Activated CD4-positive, alpha-beta T cell treated with anti-CD3 and anti-CD28 coated beads, Interleukin-2, amount 10 ng/mL, durations not matched to agents 7 days and 5 days (primary cell): ENCODE measurements around the gene NUDT5. TPM values are rescaled to one million over a fixed set of nuclear protein-coding genes. Genes with fewer than 3 reads are reported as not detected.

Experiments used
- CTCF ChIA-PET: fragments of 350-600 bp; sonication (Branson Sonifier 250); formaldehyde crosslinking; loops from one replicate; lab custom pipeline; 2021; ENCODE audit warnings: antibody characterized with exemption; lab: Charles Lee
- POLR2A ChIA-PET: fragments of 350-600 bp; sonication (Branson Sonifier 250); formaldehyde crosslinking; loops from one replicate; lab custom pipeline; 2021; ENCODE audit warnings: antibody characterized with exemption; lab: Charles Lee
- DNase-seq: peaks from one replicate; pipeline ENCODE4 v3.0.0-alpha.2; 2020
- H3K27ac Mint-ChIP-seq: one replicate; pipeline ENCODE4 v1.8.0; 2021; ENCODE audit warnings: mild to moderate bottlenecking, moderate library complexity, mixed read lengths
- H3K27me3 Mint-ChIP-seq: one replicate; pipeline ENCODE4 v1.8.0; 2021; ENCODE audit warnings: mixed read lengths
- H3K36me3 Mint-ChIP-seq: one replicate; pipeline ENCODE4 v1.8.0; 2021; ENCODE audit warnings: low read depth, mixed read lengths
- H3K4me1 Mint-ChIP-seq: one replicate; pipeline ENCODE4 v1.8.0; 2021; ENCODE audit warnings: mixed read lengths
- H3K4me3 Mint-ChIP-seq: one replicate; pipeline ENCODE4 v1.8.0; 2021; ENCODE audit warnings: mild to moderate bottlenecking, moderate library complexity, mixed read lengths
- H3K9me3 Mint-ChIP-seq: one replicate; pipeline ENCODE4 v1.8.0; 2021; ENCODE audit warnings: mixed read lengths
- microRNA-seq: library from miRNA; unstranded; fragments of <30 nt; microRNA quantifications from one replicate; pipeline ENCODE4 v1.2.0, GENCODE V29; 2021; ENCODE audit warnings: borderline microRNAs expressed, borderline replicate concordance
- total RNA-seq, 2 experiments: library from RNA; stranded (reverse); gene quantifications; one replicate each; pipeline ENCODE4 v1.2.3, GENCODE V29; 2021

Gene NUDT5
- total RNA-seq, 2 experiments from 2014 or later: 90.1 to 97.9 TPM

DNA sequence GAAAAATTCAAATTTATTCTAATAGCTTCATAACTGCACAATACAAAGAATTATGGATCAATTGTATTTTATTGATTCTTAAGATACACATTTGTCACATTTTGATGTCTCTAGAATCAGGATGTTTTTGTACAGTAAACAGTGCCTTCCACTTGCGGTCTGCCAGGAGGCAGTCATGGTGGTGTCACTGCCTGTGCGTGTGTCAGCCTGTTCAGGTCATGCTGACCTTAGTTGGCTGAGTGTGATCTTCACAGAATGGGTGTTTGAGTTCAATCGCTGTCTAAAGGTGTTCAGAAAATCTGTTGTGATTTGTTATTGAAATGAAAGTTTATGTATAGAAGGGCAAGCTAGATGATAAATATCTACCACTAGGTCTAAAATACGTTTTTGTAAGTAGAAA, 45.5 kb downstream of the NUDT5 start:
- ChIA-PET CTCF (no interaction called here), POLR2A (no interaction called here)
- H3K4me1 Mint-ChIP-seq: no peaks in the 10 kb centered on the region
- no peak for DNase-seq
- no peak overlapping the region for H3K27ac Mint-ChIP-seq
- peaks cover 21% of the 10 kb centered on the region for H3K36me3 Mint-ChIP-seq
- no peaks in the 10 kb centered on the region for H3K27me3 Mint-ChIP-seq
- no peaks in the 10 kb centered on the region for H3K9me3 Mint-ChIP-seq
- H3K4me3 Mint-ChIP-seq: no peak overlapping the region

GRCh38 chr10:12144538-12144937, 51.2 kb downstream of the NUDT5 start:
- peaks cover 26% of the 10 kb centered on the region for H3K36me3 Mint-ChIP-seq
- no peaks in the 10 kb centered on the region for H3K9me3 Mint-ChIP-seq
- DNase-seq: no peak
- CTCF ChIA-PET: interaction anchor here (0.7 to 1.3 kb wide), 4 partner anchors 9 to 23 kb away, joined by 3 read pairs; no protein-coding TSS in a partner anchor
- H3K27me3 Mint-ChIP-seq: no peaks in the 10 kb centered on the region
- POLR2A ChIA-PET: no interaction called here
- H3K4me3 Mint-ChIP-seq: no peak overlapping the region
- no peak overlapping the region for H3K27ac Mint-ChIP-seq
- peaks cover 2% of the 10 kb centered on the region for H3K4me1 Mint-ChIP-seq

DNA sequence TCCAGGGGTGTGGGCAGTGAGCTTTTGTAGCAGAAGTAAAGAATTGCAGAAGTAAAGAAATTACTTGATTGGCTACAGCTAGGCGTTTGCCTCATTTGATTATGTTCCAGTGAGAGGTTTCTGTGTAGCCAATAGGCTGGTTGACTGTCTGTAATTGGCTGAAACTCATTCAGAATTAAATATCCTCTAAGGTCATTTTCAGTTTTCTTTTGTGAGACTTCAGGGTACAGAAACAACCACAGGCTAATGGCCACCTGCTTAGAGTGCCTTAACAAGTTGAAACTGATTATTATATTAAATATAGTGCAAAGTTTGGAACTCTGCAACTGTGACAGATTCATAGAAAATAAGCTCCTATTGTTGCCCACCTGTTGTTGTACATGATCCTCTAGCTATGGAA, 55.7 kb downstream of the NUDT5 start:
- Mint-ChIP-seq H3K4me1 (peaks cover 2% of the 10 kb centered on the region), H3K4me3 (no peak overlapping the region), H3K36me3 (peaks cover 27% of the 10 kb centered on the region), H3K9me3 (no peaks in the 10 kb centered on the region), H3K27me3 (no peaks in the 10 kb centered on the region), H3K27ac (no peak overlapping the region)
- no peak for DNase-seq
- POLR2A ChIA-PET: no interaction called here
- CTCF ChIA-PET: interaction anchor here (0.6 to 1.3 kb wide), 5 partner anchors 10 to 117 kb away, joined by 3 to 4 read pairs (median 4); partner anchors contain the start of genes CDC123 and NUDT5

GRCh38 chr10:12135631-12136030, 60.1 kb downstream of the NUDT5 start:
- H3K4me1 Mint-ChIP-seq: peaks cover 12% of the 10 kb centered on the region
- ChIA-PET POLR2A (no interaction called here), CTCF (interaction anchor here (1.2 to 2.0 kb wide), 3 partner anchors 11 to 21 kb away, joined by 3 to 5 read pairs (median 3); no protein-coding TSS in a partner anchor)
- H3K27me3 Mint-ChIP-seq: no peaks in the 10 kb centered on the region
- no peak for DNase-seq
- no peak overlapping the region for H3K27ac Mint-ChIP-seq
- H3K4me3 Mint-ChIP-seq: no peak overlapping the region
- H3K9me3 Mint-ChIP-seq: no peaks in the 10 kb centered on the region
- peaks cover 20% of the 10 kb centered on the region for H3K36me3 Mint-ChIP-seq

DNA sequence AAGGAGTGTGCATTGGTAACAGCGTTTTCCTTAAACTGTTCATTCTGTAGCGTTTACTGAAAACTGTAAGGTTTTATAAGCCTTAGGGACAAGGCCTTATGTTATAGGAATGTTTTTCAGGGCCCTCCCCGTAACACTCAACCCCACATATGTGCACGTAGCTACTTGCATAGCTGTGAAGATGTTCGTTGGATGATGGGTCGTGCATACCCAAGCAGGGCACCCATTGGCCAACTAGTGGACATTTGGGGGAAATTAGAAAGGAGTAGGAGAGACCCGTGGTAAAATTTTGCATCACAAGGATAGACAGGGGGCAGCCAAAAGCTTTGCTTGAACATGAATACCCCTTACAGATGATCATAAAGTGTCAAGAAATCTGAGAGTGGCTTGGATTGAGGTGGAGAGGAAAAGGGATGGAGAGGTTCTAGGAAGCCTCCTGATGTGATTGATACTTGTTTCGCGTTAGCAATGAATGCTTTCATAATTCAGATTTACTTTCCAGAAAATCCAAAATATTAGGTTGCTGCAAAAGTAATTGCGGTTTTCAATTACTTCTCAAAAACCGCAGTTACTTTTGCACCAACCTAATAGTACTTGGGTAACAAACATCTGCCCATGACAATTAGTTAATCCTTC, 65.3 kb downstream of the NUDT5 start:
- CTCF ChIA-PET: interaction anchor here (0.6 to 1.5 kb wide), 5 partner anchors 10 to 90 kb away, joined by 3 to 6 read pairs (median 3); no protein-coding TSS in a partner anchor
- peak; percentile 53 for DNase-seq
- POLR2A ChIA-PET: no interaction called here
- Mint-ChIP-seq H3K9me3 (no peaks in the 10 kb centered on the region), H3K36me3 (peaks cover 15% of the 10 kb centered on the region), H3K4me1 (peaks cover 31% of the 10 kb centered on the region), H3K27ac (peak overlapping the region; percentile 83), H3K4me3 (peak overlapping the region; percentile 83), H3K27me3 (no peaks in the 10 kb centered on the region)

GRCh38 chr10:12129222-12130111, 66.2 kb downstream of the NUDT5 start, which contains the start of gene SEC61A2:
Gene SEC61A2 (plus strand): TSS chr10:12129677. CDS start chr10:12129788, 111 bp downstream.
- H3K27ac Mint-ChIP-seq: peak within 1 kb of the TSS; percentile 92
- CTCF ChIA-PET: interaction anchor here (0.6 to 1.5 kb wide), 5 partner anchors 11 to 89 kb away, joined by 3 to 6 read pairs (median 3); no protein-coding TSS in a partner anchor
- peaks cover 31% of the 10 kb centered on the region for H3K4me1 Mint-ChIP-seq
- H3K27me3 Mint-ChIP-seq: no peaks in the 10 kb centered on the region
- H3K36me3 Mint-ChIP-seq: peaks cover 15% of the 10 kb centered on the region
- POLR2A ChIA-PET: no interaction called here
- no peaks in the 10 kb centered on the region for H3K9me3 Mint-ChIP-seq
- DNase-seq: peak; percentile 97
- H3K4me3 Mint-ChIP-seq: peak within 1 kb of the TSS; percentile 83

- Mint-ChIP-seq H3K27me3 (no peaks in the 10 kb centered on the region), H3K4me1 (peaks cover 25% of the 10 kb centered on the region), H3K4me3 (no peak overlapping the region), H3K36me3 (peaks cover 50% of the 10 kb centered on the region), H3K27ac (peak overlapping the region; percentile 82), H3K9me3 (no peaks in the 10 kb centered on the region)
- CTCF ChIA-PET: interaction anchor here (1.2 to 2.0 kb wide), 2 partner anchors 10 to 15 kb away, joined by 3 to 7 read pairs; no protein-coding TSS in a partner anchor
- no peak for DNase-seq
- POLR2A ChIA-PET: interaction anchor here (0.6 kb wide), 1 partner anchor 26 kb away, joined by 4 read pairs; no protein-coding TSS in a partner anchor
These were observed 74.0 kb downstream of the NUDT5 start for GRCh38 chr10:12121673-12122072.

Small RNAs within 50 kb of the gene (microRNA-seq; reads per million reads assigned to microRNA genes)
- not detected for gene MIR548AK

Other genes starting within 250 kb of the NUDT5 start
- gene UPF2, start 153.1 kb downstream of the NUDT5 start, total RNA-seq: 10 to 100 TPM; 31.3 to 39.2 TPM
- 10 to 100 TPM; 19.8 to 20.2 TPM for gene DHTKD1, start 126.9 kb downstream of the NUDT5 start, total RNA-seq
- gene SEC61A2, start 66.2 kb downstream of the NUDT5 start, total RNA-seq: 1 to 10 TPM; 7.9 to 10.0 TPM
- 100 to 1,000 TPM in 1 of 2 experiments, 10 to 100 TPM in 1; 85.4 to 105 TPM for gene CDC123, start 297 bp upstream of the NUDT5 start, total RNA-seq
- gene CAMK1D, start 153.7 kb upstream of the NUDT5 start, total RNA-seq: 10 to 100 TPM; 15.4 to 15.5 TPM